ENCODE measurements around the gene STYX. TPM values are rescaled to one million over a fixed set of nuclear protein-coding genes. Genes with fewer than 3 reads are reported as not detected.
"Not testable (repeated sequence)": the region's sequence is repeated elsewhere in the genome, so short reads cannot be mapped to it uniquely, and the experiment has no call there.

Gene STYX
- total RNA-seq, 1 experiment from 2014 or later, result 13.6 TPM

GRCh38 chr14:52755607-52756316, 25.8 kb downstream of the STYX start:
- TF ChIP-seq CTCF (IDR thresholded peaks at IDR 0.05; ENCODE audit: unreplicated experiment), result no peak

GRCh38 chr14:52759145-52759544, 29.2 kb downstream of the STYX start:
- no peaks in the 10 kb centered on the region for H3K9me3 Mint-ChIP-seq (ENCODE audit: low read depth, unreplicated experiment)
- no TSS peak for BruUV-seq (replicated peaks)
- H3K4me3 Mint-ChIP-seq (ENCODE audit: low read depth, unreplicated experiment), result no peak overlapping the region
- intact Hi-C loops (cut with micrococcal nuclease; ENCODE audit: unreplicated experiment), result no loop called here
- TF ChIP-seq CTCF (IDR thresholded peaks at IDR 0.05; ENCODE audit: unreplicated experiment), result no peak
- H3K27ac Mint-ChIP-seq (ENCODE audit: unreplicated experiment), result no peak overlapping the region
- H3K27me3 Mint-ChIP-seq (ENCODE audit: unreplicated experiment), result no peaks in the 10 kb centered on the region
- DNase-seq, result no peak
- CTCF ChIA-PET, result no interaction called here
- H3K36me3 Mint-ChIP-seq (ENCODE audit: insufficient read depth, unreplicated experiment), result peaks cover 4% of the 10 kb centered on the region
- no peaks in the 10 kb centered on the region for H3K4me1 Mint-ChIP-seq (ENCODE audit: low read depth, unreplicated experiment)

More at GRCh38 chr14:52755607-52756316, 25.8 kb downstream of the STYX start:
- peak overlapping the region; percentile 24 for H3K27ac Mint-ChIP-seq (ENCODE audit: unreplicated experiment)
- BruUV-seq (replicated peaks), result no TSS peak
- CTCF ChIA-PET, result interaction anchor here (0.6 to 1.1 kb wide), 3 partner anchors 12 to 271 kb away, joined by 3 to 7 read pairs (median 3); no protein-coding TSS in a partner anchor
- no peak for DNase-seq
- intact Hi-C loops (cut with micrococcal nuclease; ENCODE audit: unreplicated experiment), result no loop called here
- H3K9me3 Mint-ChIP-seq (ENCODE audit: low read depth, unreplicated experiment), result no peaks in the 10 kb centered on the region
- no peaks in the 10 kb centered on the region for H3K4me1 Mint-ChIP-seq (ENCODE audit: low read depth, unreplicated experiment)
- H3K36me3 Mint-ChIP-seq (ENCODE audit: insufficient read depth, unreplicated experiment), result no peaks in the 10 kb centered on the region
- H3K27me3 Mint-ChIP-seq (ENCODE audit: unreplicated experiment), result no peaks in the 10 kb centered on the region
- no peak overlapping the region for H3K4me3 Mint-ChIP-seq (ENCODE audit: low read depth, unreplicated experiment)

GRCh38 chr14:52762923-52763322, 33.0 kb downstream of the STYX start:
- DNase-seq; H3K4me3 Mint-ChIP-seq (ENCODE audit: low read depth, unreplicated experiment); H3K9me3 Mint-ChIP-seq (ENCODE audit: low read depth, unreplicated experiment); H3K36me3 Mint-ChIP-seq (ENCODE audit: insufficient read depth, unreplicated experiment); H3K27ac Mint-ChIP-seq (ENCODE audit: unreplicated experiment); BruUV-seq (replicated peaks); H3K27me3 Mint-ChIP-seq (ENCODE audit: unreplicated experiment); H3K4me1 Mint-ChIP-seq (ENCODE audit: low read depth, unreplicated experiment); CTCF ChIA-PET; intact Hi-C loops (cut with micrococcal nuclease; ENCODE audit: unreplicated experiment): not testable (repeated sequence)

GRCh38 chr14:52767058-52767833, 37.3 kb downstream of the STYX start:
- no TSS peak for BruUV-seq (replicated peaks)
- no peak for DNase-seq
- Mint-ChIP-seq H3K4me3 (ENCODE audit: low read depth, unreplicated experiment) (no peak overlapping the region), H3K9me3 (ENCODE audit: low read depth, unreplicated experiment) (no peaks in the 10 kb centered on the region), H3K36me3 (ENCODE audit: insufficient read depth, unreplicated experiment) (no peaks in the 10 kb centered on the region), H3K27ac (ENCODE audit: unreplicated experiment) (no peak overlapping the region), H3K27me3 (ENCODE audit: unreplicated experiment) (no peaks in the 10 kb centered on the region), H3K4me1 (ENCODE audit: low read depth, unreplicated experiment) (no peaks in the 10 kb centered on the region)
- no peak for TF ChIP-seq CTCF (IDR thresholded peaks at IDR 0.05; ENCODE audit: unreplicated experiment)
- CTCF ChIA-PET, result interaction anchor here (1.2 kb wide), 1 partner anchor 12 kb away, joined by 3 read pairs; no protein-coding TSS in a partner anchor
- intact Hi-C loops (cut with micrococcal nuclease; ENCODE audit: unreplicated experiment), result no loop called here
